GM12878 (cell line): ENCODE measurements around the gene SEC16B. TPM values are rescaled to one million over a fixed set of nuclear protein-coding genes. Genes with fewer than 3 reads are reported as not detected.

Experiments
- ATAC-seq: fragments of 200-7000 bp; cut with Tn5 transposase; 3 replicates; pipeline ENCODE4 v1.9.1; 2020; ENCODE audit warnings: mild to moderate bottlenecking, moderate library complexity
- BruUV-seq: library from RNA; stranded (reverse); fragments of 400-500 nt; replicated peaks from 2 replicates; lab custom pipeline; 2021; lab: Mats Ljungman, UMichigan
- CTCF ChIA-PET: fragments of 300-600 bp; sonication (Branson Sonifier 250); formaldehyde crosslinking; extraction: SDS; loops from one replicate; lab custom pipeline; 2021; ENCODE audit warnings: inconsistent platforms; lab: Yijun Ruan, JAX
- POLR2A ChIA-PET: fragments of 350-600 bp; formaldehyde crosslinking; extraction: SDS; loops from one replicate; lab custom pipeline; 2021; ENCODE audit warnings: inconsistent platforms; lab: Charles Lee
- RAD21 ChIA-PET: fragments of 300-600 bp; sonication (Branson Sonifier 250); formaldehyde crosslinking; loops from one replicate; lab custom pipeline; 2023; ENCODE audit warnings: antibody characterized with exemption; ENCODE audit not compliant: unreplicated experiment; lab: Charles Lee
- SMC1A ChIA-PET: fragments of 300-600 bp; sonication (Branson Sonifier 250); formaldehyde crosslinking; loops from one replicate; lab custom pipeline; 2023; ENCODE audit not compliant: unreplicated experiment, uncharacterized antibody; lab: Charles Lee
- DNase-seq: peaks from one replicate; pipeline ENCODE4 v3.0.0-alpha.2; 2011; ENCODE audit warnings: low read depth, low spot score
- FAIRE-seq: peaks from 3 replicates; lab custom pipeline; 2011; peaks lifted over from hg19 to GRCh38; lab: Jason Lieb, UNC
- H2AFZ ChIP-seq: 2 replicates; pipeline ENCODE4 v1.6.0; 2011; ENCODE audit warnings: low read depth, low read length, control low read depth; ENCODE audit not compliant: control insufficient read depth
- H3K27ac ChIP-seq: 2 replicates; pipeline ENCODE4 v1.5.1; 2011; ENCODE audit warnings: control low read depth; ENCODE audit not compliant: control insufficient read depth, insufficient read depth
- H3K27me3 ChIP-seq, 2 experiments: replicated peaks in 1 of 2; 2 replicates each; pipeline versions ENCODE4 v1.6.0 to v1.6.1; 2011; ENCODE audit warnings: low read length in 1 of 2; ENCODE audit not compliant: control insufficient read depth in 2 of 2, insufficient read depth in 2 of 2
- H3K36me3 ChIP-seq, 2 experiments: 2 replicates each; pipeline ENCODE4 v1.5.1; 2011; ENCODE audit warnings: low read length in 1 of 2; ENCODE audit not compliant: control insufficient read depth in 2 of 2, insufficient read depth in 2 of 2
- H3K4me1 ChIP-seq: 2 replicates; pipeline ENCODE4 v1.6.1; 2011; ENCODE audit warnings: mild to moderate bottlenecking, low read length, moderate library complexity, mixed read lengths; ENCODE audit not compliant: control insufficient read depth, insufficient read depth
- H3K4me2 ChIP-seq: 2 replicates; pipeline ENCODE4 v1.6.0; 2011; ENCODE audit warnings: control low read depth; ENCODE audit not compliant: control insufficient read depth, insufficient read depth
- H3K4me3 ChIP-seq: fragments of 200-600 bp; sonication (generic); 2 replicates; pipeline ENCODE4 v1.5.1; 2016
- H3K79me2 ChIP-seq: 2 replicates; pipeline ENCODE4 v1.6.0; 2011; ENCODE audit warnings: low read length; ENCODE audit not compliant: control insufficient read depth, insufficient read depth
- H3K9ac ChIP-seq: 2 replicates; pipeline ENCODE4 v1.8.0; 2011; ENCODE audit warnings: low read length, control low read depth, mixed read lengths; ENCODE audit not compliant: control insufficient read depth, insufficient read depth
- H3K9me3 ChIP-seq: replicated peaks from 3 replicates; pipeline ENCODE4 v1.5.1; 2011; ENCODE audit warnings: mild to moderate bottlenecking, low read length; ENCODE audit not compliant: control insufficient read depth, insufficient read depth
- H4K20me1 ChIP-seq: 2 replicates; pipeline ENCODE4 v1.6.0; 2011; ENCODE audit not compliant: control insufficient read depth, insufficient read depth
- BCL11A ChIP-seq: IDR thresholded peaks from 2 replicates; pipeline ENCODE4 v1.6.1; 2011; ENCODE audit warnings: low read depth, low read length
- CBFB ChIP-seq: IDR thresholded peaks from 2 replicates; pipeline ENCODE4 v1.6.1; 2016; ENCODE audit warnings: antibody characterized with exemption, low read depth
- CBX5 ChIP-seq: sonication (generic); IDR thresholded peaks from 2 replicates; pipeline ENCODE4 v1.6.1; 2016; ENCODE audit warnings: low read depth, moderate library complexity, mild to moderate bottlenecking, inconsistent platforms
- DPF2 ChIP-seq: fragments of 450-650 bp; IDR thresholded peaks from 2 replicates; pipeline ENCODE4 v1.6.1; 2017; ENCODE audit warnings: mild to moderate bottlenecking
- IRF4 ChIP-seq: IDR thresholded peaks from 2 replicates; pipeline ENCODE4 v1.6.1; 2011; ENCODE audit warnings: low read depth, low read length
- MEF2A ChIP-seq: IDR thresholded peaks from 2 replicates; pipeline ENCODE4 v1.6.1; 2011; ENCODE audit warnings: low read depth, mild to moderate bottlenecking, low read length, moderate library complexity; ENCODE audit not compliant: insufficient read depth
- NFIC ChIP-seq: IDR thresholded peaks from 2 replicates; pipeline ENCODE4 v1.6.1; 2012; ENCODE audit warnings: low read depth, mild to moderate bottlenecking, inconsistent platforms, low read length, moderate library complexity
- NFXL1 ChIP-seq: fragments of 450-650 bp; IDR thresholded peaks from 2 replicates; pipeline ENCODE4 v1.6.1; 2017; ENCODE audit warnings: antibody characterized with exemption, mild to moderate bottlenecking, borderline replicate concordance
- PAX5 ChIP-seq: IDR thresholded peaks from 2 replicates; pipeline ENCODE4 v1.6.1; 2011; ENCODE audit warnings: low read depth, low read length, borderline replicate concordance
- POU2F2 ChIP-seq: IDR thresholded peaks from 3 replicates; pipeline ENCODE4 v1.6.1; 2011; ENCODE audit warnings: low read depth, mild to moderate bottlenecking, low read length, borderline replicate concordance
- RELB ChIP-seq: fragments of 450-650 bp; IDR thresholded peaks from 2 replicates; pipeline ENCODE4 v1.6.1; 2017; ENCODE audit warnings: low read depth, mild to moderate bottlenecking, moderate library complexity
- SMAD1 ChIP-seq: fragments of 450-650 bp; IDR thresholded peaks from 2 replicates; pipeline ENCODE4 v1.6.1; 2018; ENCODE audit warnings: mild to moderate bottlenecking, low read depth; ENCODE audit not compliant: partially characterized antibody
- SRF ChIP-seq, 2 experiments: IDR thresholded peaks; 2 replicates each; pipeline ENCODE4 v1.6.1; 2011; ENCODE audit warnings: low read depth in 2 of 2, low read length in 2 of 2, mild to moderate bottlenecking in 1 of 2, moderate library complexity in 1 of 2
- SUZ12 ChIP-seq: fragments of 200-600 bp; sonication (generic); IDR thresholded peaks from one replicate; pipeline ENCODE4 v1.6.1; 2018; ENCODE audit warnings: antibody characterized with exemption, mild to moderate bottlenecking; ENCODE audit not compliant: unreplicated experiment
- ZNF384 ChIP-seq: IDR thresholded peaks from 2 replicates; pipeline ENCODE4 v1.6.1; 2012; ENCODE audit warnings: low read depth, mild to moderate bottlenecking, low read length, improper control_type of control experiment, borderline replicate concordance
- WGBS: methylation state at CpG from one replicate; pipeline ENCODE4 v1.1.6; 2016; ENCODE audit warnings: low lambda C conversion rate; ENCODE audit not compliant: insufficient replicate concordance, insufficient coverage; ENCODE audit errors: missing lambda C conversion rate; 5-methylcytosine and 5-hydroxymethylcytosine counted together
- in situ Hi-C: fragments of 300-500 bp; cut with MboI; formaldehyde crosslinking; loops from 9 replicates; pipeline ENCODE4 v1.14.3; 2018; ENCODE audit warnings: mixed read lengths
- intact Hi-C: fragments of 100-400 bp; cut with micrococcal nuclease; formaldehyde crosslinking; loops from one replicate; pipeline ENCODE4 v1.14.2; 2022; ENCODE audit not compliant: unreplicated experiment
- polyA plus RNA-seq, 11 experiments: library from polyadenylated mRNA; depleted of rRNA in 4 of 11; unstranded in 6 of 11; stranded (reverse) in 5 of 11; fragments of >200 nt; fragmentation: Nextera tagmentation in 4 of 11; fragmentation: Illumina TruSeq in 1 of 11; extraction: Ambion mirVana in 4 of 11; extraction: Trizol in 1 of 11; gene quantifications; 1 replicate in 1 of 11; 2 replicates in 10 of 11; pipeline versions ENCODE4 v1.2.1 to v1.2.3, GENCODE V29; 2011 to 2016; ENCODE audit warnings: inconsistent platforms in 2 of 11, missing spikeins in 2 of 11, low read depth in 1 of 11
- total RNA-seq, 4 experiments: library from RNA; depleted of rRNA in 3 of 4; stranded (reverse); fragments of >200 nt in 3 of 4; fragmentation: Illumina TruSeq in 1 of 4; extraction: Trizol in 1 of 4; gene quantifications; 2 replicates each; pipeline versions ENCODE4 v1.2.1 to v1.2.3, GENCODE V29; 2013 to 2021

SEC16B gene
- total and polyA plus RNA-seq, 10 of the 15 experiments (the other 5 are each of a cell fraction or from before 2014, with no cell fraction given), result 0.10 to 0.94 (median 0.17) TPM; not detected in 2

- intact Hi-C loops, result no loop called here
- no peak for ATAC-seq
- Histone ChIP-seq H3K9me3 (no peaks in the 10 kb centered on the region), H2AFZ (no peak overlapping the region), H3K4me2 (no peak overlapping the region), H3K4me3 (no peak overlapping the region)
- TF ChIP-seq ZNF384 (no peak), SUZ12 (no peak), NFIC (no peak)
- TF ChIP-seq, all 136 proteins: peak for 0
- no peaks in the 10 kb centered on the region for H4K20me1 ChIP-seq
- H3K79me2 ChIP-seq, result no peaks in the 10 kb centered on the region
- no peaks in the 10 kb centered on the region; a peak in 2 of 4 replicates for H3K27me3 ChIP-seq
- H3K36me3 ChIP-seq, result no peaks in the 10 kb centered on the region
- SMC1A ChIA-PET, result interaction anchor here (1.0 kb wide), 2 partner anchors 9 to 18 kb away, joined by 3 to 4 read pairs; no protein-coding TSS in a partner anchor
- POLR2A ChIA-PET, result no interaction called here
- CTCF ChIA-PET, result interaction anchor here (0.7 kb wide), 1 partner anchor 11 kb away, joined by 3 read pairs; no protein-coding TSS in a partner anchor
- no TSS peak for BruUV-seq
- FAIRE-seq, result no peak
- H3K27ac ChIP-seq, result no peak overlapping the region
- H3K9ac ChIP-seq, result no peak overlapping the region
- no peak for DNase-seq
- in situ Hi-C loops, result no loop called here
- WGBS, result 50% methylated on average over 5 of the region's 5 CpGs
- no peaks in the 10 kb centered on the region for H3K4me1 ChIP-seq
- RAD21 ChIA-PET, result no interaction called here
Observed at GRCh38 chr1:177902266-177902665, 67.6 kb downstream of the SEC16B start.

- no TSS peak for BruUV-seq
- intact Hi-C loops (no loop called here), in situ Hi-C loops (no loop called here)
- DNase-seq (no peak), FAIRE-seq (no peak), ATAC-seq (no peak)
- H3K79me2 ChIP-seq, result no peaks in the 10 kb centered on the region
- CTCF ChIA-PET, result interaction anchor here (0.9 to 1.4 kb wide), 3 partner anchors 9 to 41 kb away, joined by 3 to 4 read pairs (median 4); no protein-coding TSS in a partner anchor
- no peaks in the 10 kb centered on the region for H3K9me3 ChIP-seq
- no peak overlapping the region for H2AFZ ChIP-seq
- H3K27me3 ChIP-seq, result no peaks in the 10 kb centered on the region; a peak in 2 of 4 replicates
- POLR2A ChIA-PET, result no interaction called here
- H3K4me3 ChIP-seq, result no peak overlapping the region
- no peaks in the 10 kb centered on the region for H3K36me3 ChIP-seq
- no peaks in the 10 kb centered on the region for H4K20me1 ChIP-seq
- no peak overlapping the region for H3K9ac ChIP-seq
- no peak overlapping the region for H3K4me2 ChIP-seq
- H3K27ac ChIP-seq, result no peak overlapping the region
- 33% methylated on average over 11 of the region's 11 CpGs for WGBS
- RAD21 ChIA-PET, result interaction anchor here (0.7 kb wide), 1 partner anchor 27 kb away, joined by 4 read pairs; no protein-coding TSS in a partner anchor
- H3K4me1 ChIP-seq, result no peaks in the 10 kb centered on the region
- SMC1A ChIA-PET, result interaction anchor here (1.2 kb wide), 1 partner anchor 47 kb away, joined by 3 read pairs; no protein-coding TSS in a partner anchor
- TF ChIP-seq DPF2, result no peak
- no peak for TF ChIP-seq IRF4
- TF ChIP-seq NFXL1, result no peak
- no peak for TF ChIP-seq RELB
- no peak for TF ChIP-seq MEF2A
- no peak for TF ChIP-seq CBFB
- no peak for TF ChIP-seq CBX5
- no peak for TF ChIP-seq BCL11A
- no peak for TF ChIP-seq POU2F2
- no peak for TF ChIP-seq SRF (IDR thresholded peaks at IDR 0.05; ENCODE audit: low read depth in 2 of 2, low read length in 2 of 2)
- no peak for TF ChIP-seq SMAD1
- TF ChIP-seq PAX5, result no peak
Observed at GRCh38 chr1:177897998-177898654, 71.7 kb downstream of the SEC16B start.
